Stimulated activated naive CD8-positive, alpha-beta T cell treated with anti-CD3 and anti-CD28 coated beads, Interleukin-15, amount 100 ng/mL, for 72 hours (primary cell): ENCODE results near the gene RRP36.

Source experiments
- ATAC-seq: fragments of 150-1000 bp; cut with Tn5 transposase; 2 replicates; pipeline ENCODE4 v1.10.0; 2021; ENCODE audit warnings: mild to moderate bottlenecking, moderate library complexity
- DNase-seq, 2 donors: peaks; one replicate each; pipeline ENCODE4 v3.0.0; 2021 to 2022
- H3K27ac Mint-ChIP-seq, 2 donors: one replicate each; pipeline ENCODE4 v1.8.0; 2022; ENCODE audit warnings: mild to moderate bottlenecking in 2 of 2, mixed read lengths in 2 of 2, moderate library complexity in 2 of 2
- H3K27me3 Mint-ChIP-seq: one replicate; pipeline ENCODE4 v1.8.0; 2022; ENCODE audit warnings: mixed read lengths
- H3K4me1 Mint-ChIP-seq: one replicate; pipeline ENCODE4 v1.8.0; 2022; ENCODE audit warnings: mild to moderate bottlenecking, mixed read lengths
- H3K4me3 Mint-ChIP-seq, 2 donors: one replicate each; pipeline ENCODE4 v1.8.0; 2022; ENCODE audit warnings: mild to moderate bottlenecking in 2 of 2, mixed read lengths in 2 of 2, moderate library complexity in 1 of 2
- H3K9me3 Mint-ChIP-seq, 2 donors: one replicate each; pipeline ENCODE4 v1.8.0; 2022; ENCODE audit warnings: mixed read lengths in 2 of 2

RRP36 gene

GRCh38 chr6:43062818-43063217, 41.4 kb downstream of the RRP36 start:
- H3K9me3 Mint-ChIP-seq, result no peaks in the 10 kb centered on the region
- H3K27me3 Mint-ChIP-seq, result no peaks in the 10 kb centered on the region
- H3K4me3 Mint-ChIP-seq, result no peak overlapping the region
- DNase-seq (no peak), ATAC-seq (no peak)
- H3K27ac Mint-ChIP-seq, result no peak overlapping the region
- H3K4me1 Mint-ChIP-seq, result peaks cover 30% of the 10 kb centered on the region

DNA sequence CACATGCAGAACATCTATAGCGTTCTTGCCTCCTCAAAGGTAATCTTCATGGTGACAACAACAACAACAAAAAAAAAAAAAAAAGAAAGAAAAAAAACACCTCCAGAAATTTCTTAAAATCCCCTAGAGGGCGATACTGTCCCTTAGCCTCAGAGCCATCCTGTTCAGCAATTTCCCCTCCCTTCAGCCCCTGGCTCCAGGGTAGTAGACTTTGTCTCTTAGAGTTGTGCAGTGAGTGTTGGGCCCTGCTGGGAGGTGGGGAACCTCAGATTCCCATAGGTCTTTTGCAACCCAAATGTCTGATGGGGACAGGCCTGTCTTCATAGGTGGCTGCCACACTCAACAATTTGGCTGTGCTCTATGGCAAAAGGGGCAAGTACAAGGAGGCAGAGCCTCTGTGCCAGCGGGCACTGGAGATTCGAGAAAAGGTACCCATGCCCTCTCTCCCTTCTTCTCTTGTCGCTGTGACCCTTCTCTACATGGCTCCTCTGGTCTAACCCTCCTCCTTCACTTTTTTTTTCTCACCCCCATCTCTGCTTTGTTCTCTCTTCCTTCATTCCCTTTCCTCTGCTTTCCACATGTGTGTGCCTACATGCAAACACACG, 48.7 kb downstream of the RRP36 start:
- no peak overlapping the region for H3K4me3 Mint-ChIP-seq
- peaks cover 5% of the 10 kb centered on the region for H3K27me3 Mint-ChIP-seq
- no peak for DNase-seq
- H3K9me3 Mint-ChIP-seq, result no peaks in the 10 kb centered on the region
- H3K27ac Mint-ChIP-seq, result no peak overlapping the region
- H3K4me1 Mint-ChIP-seq, result no peaks in the 10 kb centered on the region
- ATAC-seq, result peak; percentile 80

- DNase-seq, result no peak
- Mint-ChIP-seq H3K27ac (no peak overlapping the region), H3K27me3 (peaks cover 35% of the 10 kb centered on the region), H3K9me3 (no peaks in the 10 kb centered on the region), H3K4me1 (peaks cover 11% of the 10 kb centered on the region), H3K4me3 (no peak overlapping the region)
- ATAC-seq, result no peak
These were observed 53.6 kb downstream of the RRP36 start for GRCh38 chr6:43074847-43075669.

DNA sequence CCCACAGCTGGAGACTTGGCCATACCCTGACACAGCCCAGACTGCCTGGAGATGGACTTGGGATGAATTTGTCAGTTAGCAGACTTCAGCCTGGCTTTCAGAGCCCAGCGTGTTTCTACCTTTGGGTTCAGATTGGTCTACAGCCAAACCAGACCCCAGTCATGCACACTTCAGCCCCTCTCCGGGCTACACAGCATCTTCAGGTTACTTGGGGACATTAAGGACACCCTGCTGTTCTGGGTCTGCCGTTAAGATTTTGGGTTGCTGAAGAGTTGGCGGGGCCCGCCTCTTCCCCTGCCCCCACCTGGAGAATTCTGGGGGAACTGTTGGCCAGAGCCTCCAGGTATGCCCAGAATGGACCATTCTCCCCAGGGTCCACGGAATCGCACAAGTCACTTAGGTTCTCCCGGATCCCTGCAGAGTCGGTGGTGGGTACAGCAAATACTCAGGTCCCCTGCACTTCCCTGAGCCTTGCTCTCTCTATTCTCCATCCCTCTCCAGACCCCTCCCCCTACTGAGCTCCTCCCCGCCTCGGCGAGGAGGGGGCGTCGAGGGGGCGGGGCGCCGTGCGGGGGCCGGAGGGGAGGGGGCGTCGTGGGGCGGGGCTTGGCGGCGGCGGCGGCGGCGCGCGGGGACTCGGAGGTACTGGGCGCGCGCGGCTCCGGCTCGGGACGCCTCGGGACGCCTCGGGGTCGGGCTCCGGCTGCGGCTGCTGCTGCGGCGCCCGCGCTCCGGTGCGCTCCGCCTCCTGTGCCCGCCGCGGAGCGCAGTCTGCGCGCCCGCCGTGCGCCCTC, 54.4 kb downstream of the RRP36 start, which contains the start of gene PTK7:
Gene PTK7, plus strand, starts transcription at position 645 of the 794 bp plus-strand sequence. CDS start 175 bp downstream, outside the sequence.
- Mint-ChIP-seq H3K4me1 (peaks cover 11% of the 10 kb centered on the region), H3K4me3 (peak within 1 kb of the TSS; percentile 68 to 79), H3K27me3 (peaks cover 35% of the 10 kb centered on the region), H3K27ac (no peak within 1 kb of the TSS), H3K9me3 (no peaks in the 10 kb centered on the region)
- no peak for DNase-seq
- ATAC-seq, result peak; percentile 78

- Mint-ChIP-seq H3K27ac (no peak overlapping the region), H3K4me1 (peaks cover 11% of the 10 kb centered on the region), H3K27me3 (peaks cover 35% of the 10 kb centered on the region), H3K4me3 (peak overlapping the region; percentile 68 to 79), H3K9me3 (no peaks in the 10 kb centered on the region)
- ATAC-seq (peak; percentile 33), DNase-seq (no peak)
These were observed 55.3 kb downstream of the RRP36 start for GRCh38 chr6:43076464-43077332.

DNA sequence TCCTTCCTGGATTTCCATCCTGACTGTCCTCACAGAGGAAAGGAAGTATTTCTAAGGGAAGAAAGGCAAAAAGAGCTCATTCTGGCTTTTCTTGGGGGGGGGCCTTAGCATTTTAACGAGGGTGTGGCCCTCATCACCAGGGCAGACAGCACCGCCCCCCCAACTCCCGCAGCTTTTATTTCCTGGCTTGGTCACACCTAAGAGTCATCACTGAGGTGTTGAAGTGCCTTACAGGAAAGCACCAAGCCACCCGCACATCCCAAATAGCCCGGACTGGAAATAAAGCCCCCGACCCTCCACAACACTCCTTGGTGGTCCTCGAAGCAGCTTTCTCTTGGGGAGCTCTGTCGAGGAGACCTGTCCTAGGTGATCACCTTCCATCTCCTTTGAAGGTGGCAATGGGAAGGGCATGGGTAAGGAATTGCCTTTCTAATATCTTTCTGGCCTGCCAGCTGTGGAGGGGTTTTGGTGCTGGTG, 55.9 kb downstream of the RRP36 start:
- DNase-seq (no peak), ATAC-seq (no peak)
- peaks cover 35% of the 10 kb centered on the region for H3K27me3 Mint-ChIP-seq
- H3K27ac Mint-ChIP-seq, result no peak overlapping the region
- no peaks in the 10 kb centered on the region for H3K9me3 Mint-ChIP-seq
- peaks cover 11% of the 10 kb centered on the region for H3K4me1 Mint-ChIP-seq
- H3K4me3 Mint-ChIP-seq, result peak overlapping the region; percentile 68 to 79

DNA sequence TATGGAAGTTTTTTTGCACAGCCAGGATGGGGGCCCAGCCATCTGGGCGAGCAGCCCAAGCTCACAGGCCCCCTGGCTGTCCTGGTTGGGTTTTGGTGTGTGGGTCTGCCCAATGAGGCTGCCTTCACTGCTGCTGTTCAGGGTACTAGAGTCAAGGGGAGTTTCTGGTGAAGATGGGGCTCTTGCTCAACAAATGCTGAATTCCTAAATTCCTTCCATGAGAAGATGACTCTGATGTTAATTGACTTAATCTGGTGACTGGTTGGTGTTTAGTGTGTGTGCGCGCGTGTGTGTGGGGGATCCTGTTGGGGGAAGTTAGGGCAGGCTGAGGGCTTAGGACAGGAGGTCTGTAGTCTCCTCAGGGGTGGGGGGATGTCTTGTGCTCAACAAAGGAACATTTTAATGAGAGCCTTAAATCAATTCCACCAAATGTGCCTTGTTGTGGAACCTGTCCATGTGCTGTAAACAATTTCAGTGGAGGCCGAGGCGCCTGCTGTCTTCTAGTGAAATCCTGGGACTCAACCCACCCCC, 56.6 kb downstream of the RRP36 start:
- Mint-ChIP-seq H3K4me3 (no peak overlapping the region), H3K9me3 (no peaks in the 10 kb centered on the region), H3K4me1 (peaks cover 11% of the 10 kb centered on the region), H3K27me3 (peaks cover 35% of the 10 kb centered on the region), H3K27ac (no peak overlapping the region)
- DNase-seq (no peak), ATAC-seq (no peak)

- no peaks in the 10 kb centered on the region for H3K9me3 Mint-ChIP-seq
- H3K27ac Mint-ChIP-seq, result no peak overlapping the region
These were observed 57.3 kb downstream of the RRP36 start for GRCh38 chr6:43078691-43079090.

More at GRCh38 chr6:43078691-43079090, 57.3 kb downstream of the RRP36 start:
- H3K27me3 Mint-ChIP-seq, result peaks cover 35% of the 10 kb centered on the region
- ATAC-seq (no peak), DNase-seq (no peak)
- H3K4me3 Mint-ChIP-seq, result no peak overlapping the region
- peaks cover 11% of the 10 kb centered on the region for H3K4me1 Mint-ChIP-seq
